RWPE1 (cell line): ENCODE results near the gene HEPACAM.

Source experiments
- CTCF ChIA-PET: fragments of 350-600 bp; sonication (Branson Sonifier 250); formaldehyde crosslinking; extraction: SDS; loops from one replicate; lab custom pipeline; 2021; lab: Yijun Ruan, JAX
- POLR2A ChIA-PET: fragments of 400-600 bp; formaldehyde crosslinking; extraction: SDS; loops from one replicate; lab custom pipeline; 2020; ENCODE audit warnings: antibody characterized with exemption; ENCODE audit not compliant: low non-redundant PET; lab: Yijun Ruan, JAX
- DNase-seq: peaks from one replicate; pipeline ENCODE4 v3.0.0; 2012; ENCODE audit warnings: low spot score
- H3K27ac ChIP-seq: fragments of 450-650 bp; 2 replicates; pipeline ENCODE4 v1.5.1; 2017
- CTCF ChIP-seq: fragments of 450-650 bp; conservative IDR thresholded peaks from 2 replicates; pipeline ENCODE4 v1.5.1; 2017; ENCODE audit warnings: low read depth, mild to moderate bottlenecking

The HEPACAM gene

GRCh38 chr11:124935548-124936514 lies at the start of gene HEPACAM:
TSS of gene HEPACAM (minus strand) at chr11:124936047. CDS start at chr11:124936006, 41 bp downstream.
- POLR2A ChIA-PET = no interaction called here
- CTCF ChIA-PET = interaction anchor here (0.6 kb wide), 1 partner anchor 148 kb away, joined by 3 read pairs; no protein-coding TSS in a partner anchor
- H3K27ac ChIP-seq = no peak within 1 kb of the TSS
- no peak for DNase-seq
- no peak for TF ChIP-seq CTCF

GRCh38 chr11:124984512-124984854 lies 48.6 kb upstream of the HEPACAM start:
- no peak overlapping the region for H3K27ac ChIP-seq
- DNase-seq = no peak
- TF ChIP-seq CTCF = no peak
- ChIA-PET CTCF (no interaction called here), POLR2A (no interaction called here)

- POLR2A ChIA-PET = no interaction called here
- H3K27ac ChIP-seq = no peak overlapping the region
- CTCF ChIA-PET = no interaction called here
- no peak for DNase-seq
- no peak for TF ChIP-seq CTCF
These were observed 48.0 kb upstream of the HEPACAM start for GRCh38 chr11:124983674-124984511.

GRCh38 chr11:124982043-124982442 lies 46.2 kb upstream of the HEPACAM start:
- DNase-seq = no peak
- ChIA-PET POLR2A (no interaction called here), CTCF (no interaction called here)
- TF ChIP-seq CTCF = no peak
- no peak overlapping the region for H3K27ac ChIP-seq

GRCh38 chr11:124978316-124978715 lies 42.5 kb upstream of the HEPACAM start:
- no peak for TF ChIP-seq CTCF
- no peak overlapping the region for H3K27ac ChIP-seq
- no peak for DNase-seq
- ChIA-PET POLR2A (no interaction called here), CTCF (interaction anchor here (0.6 to 0.7 kb wide), 2 partner anchors 146 to 1257 kb away, joined by 3 read pairs; no protein-coding TSS in a partner anchor)

- no peak for DNase-seq
- ChIA-PET CTCF (interaction anchor here (0.7 kb wide), 1 partner anchor 24 kb away, joined by 3 read pairs; no protein-coding TSS in a partner anchor), POLR2A (no interaction called here)
- no peak for TF ChIP-seq CTCF
- H3K27ac ChIP-seq = no peak overlapping the region
These were observed 41.2 kb upstream of the HEPACAM start for GRCh38 chr11:124977006-124977405.
